HCT116 (cell line): ENCODE results near the gene FRAS1. TPM values are rescaled to one million over a fixed set of nuclear protein-coding genes. Genes with fewer than 3 reads are reported as not detected.

Experiments used
- ATAC-seq: fragments of 200-7000 bp; cut with Tn5 transposase; 2 replicates; pipeline ENCODE4 v1.9.1; 2020; ENCODE audit warnings: mild to moderate bottlenecking, moderate library complexity
- BruUV-seq: library from RNA; stranded (reverse); fragments of 400-500 nt; replicated peaks from 2 replicates; lab custom pipeline; 2021; lab: Mats Ljungman, UMichigan
- CTCF ChIA-PET: fragments of 300-600 bp; sonication (Branson Sonifier 250); formaldehyde crosslinking; loops from one replicate; lab custom pipeline; 2021; ENCODE audit warnings: antibody characterized with exemption; lab: Charles Lee
- POLR2A ChIA-PET: fragments of 300-600, 350-600 bp; sonication (Branson Sonifier 250); formaldehyde crosslinking; loops from one replicate; lab custom pipeline; 2021; ENCODE audit warnings: antibody characterized with exemption; lab: Charles Lee
- RAD21 ChIA-PET, 2 experiments: fragments of 300-600 bp; sonication (Branson Sonifier 250); formaldehyde crosslinking; loops; one replicate each; lab custom pipeline; 2023; ENCODE audit warnings: low total read pairs in 2 of 2; ENCODE audit not compliant: uncharacterized antibody in 2 of 2, unreplicated experiment in 2 of 2, low non-redundant PET in 1 of 2; lab: Charles Lee
- DNase-seq: peaks from one replicate; pipeline ENCODE4 v3.0.0-alpha.2; 2010; ENCODE audit warnings: low read depth, low spot score
- H2AFZ ChIP-seq: fragments of 200-600 bp; shearing (Covaris generic), sonication (generic); 2 replicates; pipeline ENCODE4 v1.6.1; 2017; ENCODE audit warnings: low read depth, mixed run types, mixed read lengths, antibody characterized with exemption, low read length; ENCODE audit not compliant: poor library complexity, severe bottlenecking
- H3K27ac ChIP-seq: 2 replicates; pipeline ENCODE4 v1.5.1; 2012; ENCODE audit warnings: low read depth, low read length
- H3K27me3 ChIP-seq: fragments of 200-600 bp; sonication (generic); 2 replicates; pipeline ENCODE4 v1.6.1; 2016; ENCODE audit warnings: mixed run types, low read length, mixed read lengths; ENCODE audit not compliant: insufficient read depth
- H3K36me3 ChIP-seq, 2 experiments: fragments of 200-500 bp in 1 of 2; fragments of 200-600 bp in 1 of 2; sonication (Bioruptor generic) in 1 of 2; sonication (generic) in 1 of 2; 2 replicates each; pipeline versions ENCODE4 v1.5.1 to v1.6.1; 2014 to 2016; ENCODE audit warnings: low read length in 2 of 2, inconsistent platforms in 1 of 2, mixed read lengths in 1 of 2, mixed run types in 1 of 2; ENCODE audit not compliant: insufficient read depth in 2 of 2, control insufficient read depth in 1 of 2
- H3K4me1 ChIP-seq, 2 experiments: fragments of 200-600 bp in 1 of 2; sonication (generic) in 1 of 2; 2 replicates each; pipeline versions ENCODE4 v1.5.1 to v1.6.1; 2012 to 2017; ENCODE audit warnings: low read length in 2 of 2, inconsistent platforms in 1 of 2, mild to moderate bottlenecking in 1 of 2, mixed read lengths in 1 of 2, mixed run types in 1 of 2, moderate library complexity in 1 of 2; ENCODE audit not compliant: insufficient read depth in 2 of 2, control insufficient read depth in 1 of 2
- H3K4me2 ChIP-seq: fragments of 200-600 bp; sonication (generic); 2 replicates; pipeline ENCODE4 v1.6.1; 2017; ENCODE audit warnings: mixed run types, low read length, mixed read lengths
- H3K4me3 ChIP-seq, 2 experiments: fragments of 200-600 bp in 1 of 2; sonication (generic) in 1 of 2; replicated peaks in 1 of 2; 2 replicates each; pipeline ENCODE4 v1.5.1; 2011 to 2016; ENCODE audit warnings: low read length in 2 of 2, control low read depth in 1 of 2, low read depth in 1 of 2, mild to moderate bottlenecking in 1 of 2, mixed read lengths in 1 of 2, mixed run types in 1 of 2
- H3K79me2 ChIP-seq: fragments of 200-600 bp; sonication (generic); 2 replicates; pipeline ENCODE4 v1.6.1; 2017; ENCODE audit warnings: mild to moderate bottlenecking, mixed run types, low read length, moderate library complexity, mixed read lengths; ENCODE audit not compliant: insufficient read depth
- H3K9ac ChIP-seq: fragments of 200-600 bp; sonication (generic); 2 replicates; pipeline ENCODE4 v1.6.1; 2016; ENCODE audit warnings: low read length, mixed read lengths
- H3K9me2 ChIP-seq: fragments of 200-600 bp; sonication (generic), shearing (Covaris generic); 2 replicates; pipeline ENCODE4 v1.6.1; 2017; ENCODE audit warnings: mixed run types, mild to moderate bottlenecking, moderate library complexity; ENCODE audit not compliant: insufficient read depth
- H3K9me3 ChIP-seq, 2 experiments: fragments of 200-500 bp in 1 of 2; fragments of 200-600 bp in 1 of 2; sonication (Bioruptor generic) in 1 of 2; sonication (generic) in 1 of 2; 2 replicates each; pipeline ENCODE4 v1.6.1; 2014 to 2017; ENCODE audit warnings: low read length in 2 of 2, mixed read lengths in 2 of 2, inconsistent platforms in 1 of 2, low read depth in 1 of 2, mild to moderate bottlenecking in 1 of 2, mixed run types in 1 of 2, moderate library complexity in 1 of 2; ENCODE audit not compliant: control insufficient read depth in 1 of 2, insufficient read depth in 1 of 2
- H4K20me1 ChIP-seq: fragments of 200-600 bp; sonication (generic), shearing (Covaris generic); 2 replicates; pipeline ENCODE4 v1.6.1; 2017; ENCODE audit warnings: mixed run types, mild to moderate bottlenecking, moderate library complexity; ENCODE audit not compliant: insufficient read depth
- ATF3 ChIP-seq: IDR thresholded peaks from 2 replicates; pipeline ENCODE4 v1.6.1; 2012
- CBX3 ChIP-seq: IDR thresholded peaks from 2 replicates; pipeline ENCODE4 v1.6.1; 2012; ENCODE audit warnings: low read depth
- CEBPB ChIP-seq: IDR thresholded peaks from 2 replicates; pipeline ENCODE4 v1.6.1; 2012; ENCODE audit warnings: low read depth
- CTCF ChIP-seq, 3 experiments: fragments of 200-600 bp in 1 of 3; sonication (generic) in 1 of 3; IDR thresholded peaks in 2 of 3; conservative IDR thresholded peaks in 1 of 3; 2 replicates each; pipeline ENCODE4 v1.5.1; 2012 to 2017; ENCODE audit warnings: low read depth in 2 of 3, low read length in 2 of 3, antibody characterized with exemption in 1 of 3, borderline replicate concordance in 1 of 3, control low read depth in 1 of 3, mild to moderate bottlenecking in 1 of 3, mixed read lengths in 1 of 3, mixed run types in 1 of 3, moderate library complexity in 1 of 3; ENCODE audit not compliant: insufficient read depth in 1 of 3
- ELF1 ChIP-seq: IDR thresholded peaks from 2 replicates; pipeline ENCODE4 v1.6.1; 2012; ENCODE audit warnings: low read depth, borderline replicate concordance
- FOSL1 ChIP-seq: IDR thresholded peaks from 2 replicates; pipeline ENCODE4 v1.6.1; 2012; ENCODE audit warnings: low read depth
- JUND ChIP-seq: IDR thresholded peaks from 2 replicates; pipeline ENCODE4 v1.6.1; 2012
- POLR2A ChIP-seq: IDR thresholded peaks from 2 replicates; pipeline ENCODE4 v1.7.0; 2011; ENCODE audit warnings: borderline replicate concordance; ENCODE audit not compliant: insufficient read depth, insufficient read length; ENCODE audit errors: extremely low read depth
- POLR2AphosphoS5 ChIP-seq: IDR thresholded peaks from 2 replicates; pipeline ENCODE4 v1.6.1; 2011; ENCODE audit warnings: mild to moderate bottlenecking, low read depth, low read length, moderate library complexity
- RAD21 ChIP-seq: IDR thresholded peaks from 2 replicates; pipeline ENCODE4 v1.6.1; 2012; ENCODE audit warnings: low read depth, mild to moderate bottlenecking
- REST ChIP-seq: IDR thresholded peaks from 2 replicates; pipeline ENCODE4 v1.6.1; 2012; ENCODE audit warnings: low read depth
- SRF ChIP-seq: IDR thresholded peaks from 2 replicates; pipeline ENCODE4 v1.6.1; 2012; ENCODE audit warnings: low read depth
- TCF7L2 ChIP-seq: IDR thresholded peaks from 2 replicates; pipeline ENCODE4 v1.7.0; 2011; ENCODE audit warnings: borderline replicate concordance, inconsistent platforms; ENCODE audit not compliant: insufficient read depth, insufficient read length; ENCODE audit errors: extremely low read depth
- YY1 ChIP-seq: IDR thresholded peaks from 2 replicates; pipeline ENCODE4 v1.6.1; 2011; ENCODE audit warnings: low read length, low read depth, moderate library complexity, mild to moderate bottlenecking; ENCODE audit not compliant: insufficient replicate concordance; ENCODE audit errors: extremely low read depth
- ZBTB33 ChIP-seq: IDR thresholded peaks from 2 replicates; pipeline ENCODE4 v1.6.1; 2011; ENCODE audit warnings: mild to moderate bottlenecking, low read length, moderate library complexity; ENCODE audit not compliant: insufficient replicate concordance; ENCODE audit errors: extremely low read depth
- ZNF274 ChIP-seq: fragments of 200-500 bp; sonication (Bioruptor generic); IDR thresholded peaks from 2 replicates; pipeline ENCODE4 v1.6.1; 2014; ENCODE audit warnings: mild to moderate bottlenecking, low read depth, low read length, inconsistent platforms
- intact Hi-C: fragments of 100-400 bp; cut with micrococcal nuclease; formaldehyde crosslinking; loops from 2 replicates; pipeline ENCODE4 v1.10.0; 2022
- total RNA-seq: library from RNA; stranded (reverse); gene quantifications from one replicate; pipeline ENCODE4 v1.2.1, GENCODE V29; 2021; ENCODE audit not compliant: unreplicated experiment

FRAS1 gene
- total RNA-seq, 1 experiment from 2014 or later: 33.5 TPM

- no peak overlapping the region for H3K9ac ChIP-seq
- TF ChIP-seq CBX3 (no peak), SRF (no peak), YY1 (no peak), CTCF (IDR thresholded peaks at IDR 0.05 in 2 of 3, conservative IDR thresholded peaks at IDR 0.05 in 1 of 3; ENCODE audit: borderline replicate concordance in 1 of 3, insufficient read depth in 1 of 3, low read depth in 2 of 3, low read length in 2 of 3) (no peak), TCF7L2 (no peak), ZBTB33 (no peak), POLR2A (no peak), JUND (no peak), REST (no peak), POLR2AphosphoS5 (no peak), ATF3 (no peak), FOSL1 (no peak), ELF1 (no peak), CEBPB (no peak), RAD21 (no peak), ZNF274 (no peak)
- intact Hi-C loops: no loop called here
- ATAC-seq (no peak), DNase-seq (no peak)
- ChIA-PET POLR2A (no interaction called here), RAD21 (no interaction called here), CTCF (no interaction called here)
- H3K27me3 ChIP-seq: no peaks in the 10 kb centered on the region
- H3K9me2 ChIP-seq: no peaks in the 10 kb centered on the region
- BruUV-seq: no TSS peak
- H2AFZ ChIP-seq: no peak overlapping the region
- H3K36me3 ChIP-seq: no peaks in the 10 kb centered on the region
- H3K4me3 ChIP-seq: no peak overlapping the region
- H4K20me1 ChIP-seq: no peaks in the 10 kb centered on the region
- H3K4me1 ChIP-seq: no peaks in the 10 kb centered on the region
- no peaks in the 10 kb centered on the region for H3K79me2 ChIP-seq
- H3K9me3 ChIP-seq: no peaks in the 10 kb centered on the region
- no peak overlapping the region for H3K4me2 ChIP-seq
- H3K27ac ChIP-seq: no peak overlapping the region
These were observed 32.5 kb upstream of the FRAS1 start for GRCh38 chr4:78024576-78025091.
